ENCODE data around the gene TNS4. TPM values are rescaled to one million over a fixed set of nuclear protein-coding genes. Genes with fewer than 3 reads are reported as not detected.

TNS4 gene
- total and polyA plus RNA-seq, 3 donors from 2014 or later: 0.09 to 0.16 (median 0.12) TPM

DNA sequence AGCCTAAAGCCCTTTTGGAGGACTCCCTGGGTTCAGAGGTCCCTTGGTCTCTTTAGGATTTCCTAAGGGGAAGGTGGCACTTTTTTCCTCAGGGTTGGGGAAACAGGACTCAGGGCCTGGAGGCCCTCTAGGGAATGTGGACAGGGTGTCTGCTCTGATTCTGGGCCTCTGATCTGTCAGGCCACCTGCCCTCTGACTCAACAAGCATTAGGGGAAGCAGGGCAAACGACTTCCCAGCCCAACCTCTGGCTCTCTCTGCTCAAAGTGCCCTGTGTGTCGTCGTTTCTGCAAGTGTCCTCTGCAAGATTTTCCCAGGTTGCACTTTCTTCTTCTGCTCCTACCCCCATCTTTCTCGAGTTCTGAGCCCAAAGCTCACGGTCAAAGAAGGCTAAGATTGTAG lies 64.8 kb downstream of the TNS4 start:
- Histone ChIP-seq H3K36me3 (ENCODE audit: low read depth, missing control alignments) (no peaks in the 10 kb centered on the region), H3K27me3 (no peaks in the 10 kb centered on the region), H3K27ac (no peak overlapping the region), H3K9me3 (no peaks in the 10 kb centered on the region), H3K4me3 (no peak overlapping the region), H3K4me1 (no peaks in the 10 kb centered on the region)
- TF ChIP-seq POLR2A (IDR thresholded peaks at IDR 0.05): no peak
- WGBS, 2 donors: 81 to 85% methylated on average over 5 of the region's 5 CpGs
- no peak for DNase-seq
- intact Hi-C loops (cut with DNase I; ENCODE audit: low total_unique reads): no loop called here

DNA sequence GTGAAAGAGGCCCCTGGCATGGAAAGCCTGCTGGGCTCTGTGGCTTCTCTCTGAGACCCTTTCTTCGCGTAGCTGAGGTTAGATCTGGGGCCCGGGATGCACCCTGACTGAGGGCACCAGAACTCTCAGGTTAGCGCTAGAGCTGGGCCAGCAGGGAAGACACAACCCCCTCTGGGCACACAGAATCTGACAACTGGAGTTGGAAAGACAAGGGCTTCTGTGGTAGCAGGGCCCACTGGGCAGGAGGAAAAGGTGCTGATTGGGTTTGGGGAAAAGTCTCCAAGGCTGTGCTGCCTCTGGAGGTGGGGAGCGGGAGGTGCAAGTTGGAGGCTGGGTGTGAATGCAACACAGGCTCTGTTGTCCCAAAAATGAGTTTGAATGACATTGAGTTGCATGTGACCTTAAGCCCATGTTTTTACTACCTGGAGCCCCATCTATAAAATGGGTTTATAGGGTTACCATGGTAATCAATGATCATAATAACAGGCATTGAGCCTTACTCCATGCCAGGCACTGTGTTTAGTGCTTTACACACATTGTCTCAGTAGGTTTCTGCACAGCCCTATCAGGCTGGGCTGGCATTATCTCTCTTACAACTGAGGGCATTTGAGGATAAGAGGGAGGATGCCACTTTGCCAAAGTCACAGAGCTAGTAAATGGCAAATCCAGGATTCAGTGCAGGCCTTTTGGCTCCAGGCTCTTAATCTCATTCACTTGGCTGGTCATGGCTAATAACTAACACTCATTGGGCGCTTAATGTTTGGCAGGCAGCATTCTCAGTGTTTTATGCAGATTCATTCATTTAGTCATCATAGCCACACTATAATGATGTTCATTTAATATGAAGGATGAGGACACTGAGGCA lies 67.6 kb downstream of the TNS4 start:
- WGBS, 2 donors: 88 to 92% methylated on average over 6 of the region's 6 CpGs
- no peak overlapping the region for H3K27ac ChIP-seq
- no peaks in the 10 kb centered on the region for H3K36me3 ChIP-seq (ENCODE audit: low read depth, missing control alignments)
- H3K4me1 ChIP-seq: no peaks in the 10 kb centered on the region
- H3K9me3 ChIP-seq: no peaks in the 10 kb centered on the region
- no peak for DNase-seq
- TF ChIP-seq, protein P1, sequence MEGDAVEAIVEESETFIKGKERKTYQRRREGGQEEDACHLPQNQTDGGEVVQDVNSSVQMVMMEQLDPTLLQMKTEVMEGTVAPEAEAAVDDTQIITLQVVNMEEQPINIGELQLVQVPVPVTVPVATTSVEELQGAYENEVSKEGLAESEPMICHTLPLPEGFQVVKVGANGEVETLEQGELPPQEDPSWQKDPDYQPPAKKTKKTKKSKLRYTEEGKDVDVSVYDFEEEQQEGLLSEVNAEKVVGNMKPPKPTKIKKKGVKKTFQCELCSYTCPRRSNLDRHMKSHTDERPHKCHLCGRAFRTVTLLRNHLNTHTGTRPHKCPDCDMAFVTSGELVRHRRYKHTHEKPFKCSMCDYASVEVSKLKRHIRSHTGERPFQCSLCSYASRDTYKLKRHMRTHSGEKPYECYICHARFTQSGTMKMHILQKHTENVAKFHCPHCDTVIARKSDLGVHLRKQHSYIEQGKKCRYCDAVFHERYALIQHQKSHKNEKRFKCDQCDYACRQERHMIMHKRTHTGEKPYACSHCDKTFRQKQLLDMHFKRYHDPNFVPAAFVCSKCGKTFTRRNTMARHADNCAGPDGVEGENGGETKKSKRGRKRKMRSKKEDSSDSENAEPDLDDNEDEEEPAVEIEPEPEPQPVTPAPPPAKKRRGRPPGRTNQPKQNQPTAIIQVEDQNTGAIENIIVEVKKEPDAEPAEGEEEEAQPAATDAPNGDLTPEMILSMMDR (IDR thresholded peaks at IDR 0.05): peak in 2 of 3 experiments; percentile 12 to 46
- no peak for TF ChIP-seq POLR2A (IDR thresholded peaks at IDR 0.05)
- no peaks in the 10 kb centered on the region for H3K27me3 ChIP-seq
- intact Hi-C loops (cut with DNase I; ENCODE audit: low total_unique reads): no loop called here
- no peak overlapping the region for H3K4me3 ChIP-seq

DNA sequence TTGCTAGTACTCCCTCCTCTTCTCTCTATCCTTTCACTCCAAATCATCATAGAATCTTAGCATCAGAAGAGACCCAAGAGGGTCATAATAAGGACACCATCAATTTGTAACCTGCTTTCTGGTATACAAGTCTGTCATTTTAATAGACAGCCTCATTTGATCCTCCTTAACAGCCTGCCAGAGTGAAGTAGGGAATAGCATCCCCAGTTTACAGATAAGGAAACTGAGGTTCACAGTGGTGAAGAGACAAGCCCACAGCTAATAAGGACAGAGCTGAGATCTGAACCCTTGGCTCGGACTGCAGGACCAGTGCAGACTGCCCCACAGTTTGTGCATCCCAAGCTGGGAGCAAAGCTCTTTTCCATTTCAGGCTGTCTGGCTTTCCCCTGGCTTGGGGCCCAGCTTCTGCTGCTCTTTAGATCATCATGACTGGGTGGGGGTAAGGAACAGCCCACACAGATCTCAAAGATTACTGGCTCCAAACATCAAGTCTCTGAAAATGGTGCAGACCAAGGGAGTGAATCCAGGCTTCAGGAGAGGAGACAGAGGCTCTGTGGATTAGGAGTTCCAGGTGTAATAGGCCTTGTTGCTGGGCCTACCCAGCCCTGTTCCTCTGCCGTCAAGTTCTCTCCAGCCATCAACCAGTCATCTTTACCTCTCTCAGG lies 68.4 kb downstream of the TNS4 start:
- H3K9me3 ChIP-seq: no peaks in the 10 kb centered on the region
- no peak for DNase-seq
- no peak overlapping the region for H3K4me3 ChIP-seq
- WGBS, 2 donors: 27 to 70% methylated on average over 2 of the region's 2 CpGs
- no peaks in the 10 kb centered on the region for H3K36me3 ChIP-seq (ENCODE audit: low read depth, missing control alignments)
- H3K27ac ChIP-seq: no peak overlapping the region
- no peaks in the 10 kb centered on the region for H3K27me3 ChIP-seq
- TF ChIP-seq, protein P1 (IDR thresholded peaks at IDR 0.05): no peak
- TF ChIP-seq POLR2A (IDR thresholded peaks at IDR 0.05): no peak
- H3K4me1 ChIP-seq: no peaks in the 10 kb centered on the region
- intact Hi-C loops (cut with DNase I; ENCODE audit: low total_unique reads): no loop called here

DNA sequence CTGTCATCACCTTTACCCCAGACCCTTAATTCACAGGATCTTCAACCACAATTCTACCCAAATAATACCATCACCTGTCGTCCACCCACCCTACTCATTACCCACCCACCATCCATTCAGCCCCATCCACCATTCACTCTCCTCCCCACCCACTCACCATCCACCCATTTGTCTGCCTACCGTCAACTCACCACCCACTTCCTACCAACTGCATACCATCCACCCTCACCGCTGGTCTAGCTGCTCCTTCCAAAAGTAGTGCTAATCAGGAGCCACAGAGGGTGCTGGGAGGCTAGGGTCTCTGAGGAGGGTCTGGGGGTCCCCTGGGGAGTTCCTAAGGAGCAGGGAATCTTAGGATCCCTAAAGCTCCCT lies 70.2 kb downstream of the TNS4 start:
- no peak overlapping the region for H3K4me3 ChIP-seq
- DNase-seq: peak; percentile 7
- H3K27me3 ChIP-seq: no peaks in the 10 kb centered on the region
- no peaks in the 10 kb centered on the region for H3K4me1 ChIP-seq
- no peak for TF ChIP-seq POLR2A (IDR thresholded peaks at IDR 0.05)
- TF ChIP-seq, protein P1 (IDR thresholded peaks at IDR 0.05): no peak
- H3K27ac ChIP-seq: no peak overlapping the region
- WGBS, 2 donors: 96 to 97% methylated on average over 3 of the region's 3 CpGs
- no peaks in the 10 kb centered on the region for H3K36me3 ChIP-seq (ENCODE audit: low read depth, missing control alignments)
- intact Hi-C loops (cut with DNase I; ENCODE audit: low total_unique reads): no loop called here
- no peaks in the 10 kb centered on the region for H3K9me3 ChIP-seq
